ENCODE data around the gene TMEM44.

Gene TMEM44

GRCh38 chr3:194571491-194572142 lies 61.6 kb downstream of the TMEM44 start:
- no peak overlapping the region for H3K9ac ChIP-seq (ENCODE audit: insufficient read length, low read depth)
- H3K4me1 ChIP-seq (ENCODE audit: insufficient read depth, insufficient read length): peaks cover 6% of the 10 kb centered on the region
- no peaks in the 10 kb centered on the region for H3K27me3 ChIP-seq (ENCODE audit: insufficient read depth, insufficient read length)
- DNase-seq (ENCODE audit: low read depth, low spot score): no peak
- no peaks in the 10 kb centered on the region for H3K9me3 ChIP-seq (ENCODE audit: insufficient read depth, low read length)
- no peak for TF ChIP-seq SUZ12 (IDR thresholded peaks at IDR 0.05; ENCODE audit: extremely low read depth, insufficient read depth, insufficient read length)
- TF ChIP-seq ZNF274 (IDR thresholded peaks at IDR 0.05; ENCODE audit: low read depth, low read length): no peak
- TF ChIP-seq YY1 (IDR thresholded peaks at IDR 0.05; ENCODE audit: insufficient read depth, insufficient read length): no peak
- no peaks in the 10 kb centered on the region for H3K36me3 ChIP-seq (ENCODE audit: insufficient read depth, insufficient read length, low read length)
- H3K4me3 ChIP-seq (ENCODE audit: insufficient read length, low read depth): no peak overlapping the region

GRCh38 chr3:194570898-194571297 lies 62.3 kb downstream of the TMEM44 start:
- Histone ChIP-seq H3K27me3 (ENCODE audit: insufficient read depth, insufficient read length) (no peaks in the 10 kb centered on the region), H3K4me3 (ENCODE audit: insufficient read length, low read depth) (no peak overlapping the region), H3K9ac (ENCODE audit: insufficient read length, low read depth) (no peak overlapping the region), H3K36me3 (ENCODE audit: insufficient read depth, insufficient read length, low read length) (no peaks in the 10 kb centered on the region), H3K9me3 (ENCODE audit: insufficient read depth, low read length) (no peaks in the 10 kb centered on the region), H3K4me1 (ENCODE audit: insufficient read depth, insufficient read length) (peaks cover 6% of the 10 kb centered on the region)
- TF ChIP-seq SUZ12 (IDR thresholded peaks at IDR 0.05; ENCODE audit: extremely low read depth, insufficient read depth, insufficient read length) (no peak), ZNF274 (IDR thresholded peaks at IDR 0.05; ENCODE audit: low read depth, low read length) (no peak), YY1 (IDR thresholded peaks at IDR 0.05; ENCODE audit: insufficient read depth, insufficient read length) (no peak)
- no peak for DNase-seq (ENCODE audit: low read depth, low spot score)

GRCh38 chr3:194570235-194570634 lies 63.0 kb downstream of the TMEM44 start:
- DNase-seq (ENCODE audit: low read depth, low spot score): no peak
- no peak overlapping the region for H3K9ac ChIP-seq (ENCODE audit: insufficient read length, low read depth)
- H3K4me3 ChIP-seq (ENCODE audit: insufficient read length, low read depth): no peak overlapping the region
- H3K36me3 ChIP-seq (ENCODE audit: insufficient read depth, insufficient read length, low read length): no peaks in the 10 kb centered on the region
- TF ChIP-seq ZNF274 (IDR thresholded peaks at IDR 0.05; ENCODE audit: low read depth, low read length): no peak
- no peak for TF ChIP-seq YY1 (IDR thresholded peaks at IDR 0.05; ENCODE audit: insufficient read depth, insufficient read length)
- no peaks in the 10 kb centered on the region for H3K27me3 ChIP-seq (ENCODE audit: insufficient read depth, insufficient read length)
- peaks cover 6% of the 10 kb centered on the region for H3K4me1 ChIP-seq (ENCODE audit: insufficient read depth, insufficient read length)
- H3K9me3 ChIP-seq (ENCODE audit: insufficient read depth, low read length): no peaks in the 10 kb centered on the region

GRCh38 chr3:194569252-194569651 lies 64.0 kb downstream of the TMEM44 start:
- TF ChIP-seq YY1 (IDR thresholded peaks at IDR 0.05; ENCODE audit: insufficient read depth, insufficient read length) (no peak), ZNF274 (IDR thresholded peaks at IDR 0.05; ENCODE audit: low read depth, low read length) (no peak), SUZ12 (IDR thresholded peaks at IDR 0.05; ENCODE audit: extremely low read depth, insufficient read depth, insufficient read length) (no peak)

GRCh38 chr3:194565597-194566190 lies 67.5 kb downstream of the TMEM44 start:
- Histone ChIP-seq H3K36me3 (ENCODE audit: insufficient read depth, insufficient read length, low read length) (no peaks in the 10 kb centered on the region), H3K9ac (ENCODE audit: insufficient read length, low read depth) (no peak overlapping the region), H3K9me3 (ENCODE audit: insufficient read depth, low read length) (no peaks in the 10 kb centered on the region), H3K27me3 (ENCODE audit: insufficient read depth, insufficient read length) (no peaks in the 10 kb centered on the region), H3K4me3 (ENCODE audit: insufficient read length, low read depth) (no peak overlapping the region), H3K4me1 (ENCODE audit: insufficient read depth, insufficient read length) (no peaks in the 10 kb centered on the region)
- no peak for DNase-seq (ENCODE audit: low read depth, low spot score)
- no peak for TF ChIP-seq ZNF274 (IDR thresholded peaks at IDR 0.05; ENCODE audit: low read depth, low read length)
- no peak for TF ChIP-seq YY1 (IDR thresholded peaks at IDR 0.05; ENCODE audit: insufficient read depth, insufficient read length)
- TF ChIP-seq SUZ12 (IDR thresholded peaks at IDR 0.05; ENCODE audit: extremely low read depth, insufficient read depth, insufficient read length): no peak

More at GRCh38 chr3:194569252-194569651, 64.0 kb downstream of the TMEM44 start:
- H3K4me3 ChIP-seq (ENCODE audit: insufficient read length, low read depth): no peak overlapping the region
- H3K27me3 ChIP-seq (ENCODE audit: insufficient read depth, insufficient read length): no peaks in the 10 kb centered on the region
- no peaks in the 10 kb centered on the region for H3K36me3 ChIP-seq (ENCODE audit: insufficient read depth, insufficient read length, low read length)
- no peak for DNase-seq (ENCODE audit: low read depth, low spot score)
- no peaks in the 10 kb centered on the region for H3K9me3 ChIP-seq (ENCODE audit: insufficient read depth, low read length)
- H3K9ac ChIP-seq (ENCODE audit: insufficient read length, low read depth): no peak overlapping the region
- H3K4me1 ChIP-seq (ENCODE audit: insufficient read depth, insufficient read length): peaks cover 6% of the 10 kb centered on the region

- no peaks in the 10 kb centered on the region for H3K36me3 ChIP-seq (ENCODE audit: insufficient read depth, insufficient read length, low read length)
- no peak overlapping the region for H3K9ac ChIP-seq (ENCODE audit: insufficient read length, low read depth)
- H3K27me3 ChIP-seq (ENCODE audit: insufficient read depth, insufficient read length): no peaks in the 10 kb centered on the region
- no peaks in the 10 kb centered on the region for H3K4me1 ChIP-seq (ENCODE audit: insufficient read depth, insufficient read length)
- no peak for DNase-seq (ENCODE audit: low read depth, low spot score)
- no peak overlapping the region for H3K4me3 ChIP-seq (ENCODE audit: insufficient read length, low read depth)
- H3K9me3 ChIP-seq (ENCODE audit: insufficient read depth, low read length): no peaks in the 10 kb centered on the region
- TF ChIP-seq ZNF274 (IDR thresholded peaks at IDR 0.05; ENCODE audit: low read depth, low read length) (no peak), SUZ12 (IDR thresholded peaks at IDR 0.05; ENCODE audit: extremely low read depth, insufficient read depth, insufficient read length) (no peak), YY1 (IDR thresholded peaks at IDR 0.05; ENCODE audit: insufficient read depth, insufficient read length) (no peak)
Observed at GRCh38 chr3:194562986-194563385, 70.2 kb downstream of the TMEM44 start.

GRCh38 chr3:194561306-194561974 lies 71.8 kb downstream of the TMEM44 start:
- TF ChIP-seq ZNF274 (IDR thresholded peaks at IDR 0.05; ENCODE audit: low read depth, low read length) (no peak), SUZ12 (IDR thresholded peaks at IDR 0.05; ENCODE audit: extremely low read depth, insufficient read depth, insufficient read length) (no peak), YY1 (IDR thresholded peaks at IDR 0.05; ENCODE audit: insufficient read depth, insufficient read length) (no peak)
- H3K4me3 ChIP-seq (ENCODE audit: insufficient read length, low read depth): no peak overlapping the region
- H3K9me3 ChIP-seq (ENCODE audit: insufficient read depth, low read length): no peaks in the 10 kb centered on the region
- H3K36me3 ChIP-seq (ENCODE audit: insufficient read depth, insufficient read length, low read length): no peaks in the 10 kb centered on the region
- no peaks in the 10 kb centered on the region for H3K27me3 ChIP-seq (ENCODE audit: insufficient read depth, insufficient read length)
- H3K9ac ChIP-seq (ENCODE audit: insufficient read length, low read depth): no peak overlapping the region
- H3K4me1 ChIP-seq (ENCODE audit: insufficient read depth, insufficient read length): peaks cover 2% of the 10 kb centered on the region
- no peak for DNase-seq (ENCODE audit: low read depth, low spot score)
